DLD1 (cell line): ENCODE measurements around the gene TACC2.
"Not testable (repeated sequence)": the region's sequence is repeated elsewhere in the genome, so short reads cannot be mapped to it uniquely, and the experiment has no call there.

Experiments
- in situ Hi-C: cut with HindIII; loops from 2 replicates; pipeline ENCODE4 v1.10.0; 2017; ENCODE audit warnings: low sequenced_read_pairs

TACC2 gene

DNA sequence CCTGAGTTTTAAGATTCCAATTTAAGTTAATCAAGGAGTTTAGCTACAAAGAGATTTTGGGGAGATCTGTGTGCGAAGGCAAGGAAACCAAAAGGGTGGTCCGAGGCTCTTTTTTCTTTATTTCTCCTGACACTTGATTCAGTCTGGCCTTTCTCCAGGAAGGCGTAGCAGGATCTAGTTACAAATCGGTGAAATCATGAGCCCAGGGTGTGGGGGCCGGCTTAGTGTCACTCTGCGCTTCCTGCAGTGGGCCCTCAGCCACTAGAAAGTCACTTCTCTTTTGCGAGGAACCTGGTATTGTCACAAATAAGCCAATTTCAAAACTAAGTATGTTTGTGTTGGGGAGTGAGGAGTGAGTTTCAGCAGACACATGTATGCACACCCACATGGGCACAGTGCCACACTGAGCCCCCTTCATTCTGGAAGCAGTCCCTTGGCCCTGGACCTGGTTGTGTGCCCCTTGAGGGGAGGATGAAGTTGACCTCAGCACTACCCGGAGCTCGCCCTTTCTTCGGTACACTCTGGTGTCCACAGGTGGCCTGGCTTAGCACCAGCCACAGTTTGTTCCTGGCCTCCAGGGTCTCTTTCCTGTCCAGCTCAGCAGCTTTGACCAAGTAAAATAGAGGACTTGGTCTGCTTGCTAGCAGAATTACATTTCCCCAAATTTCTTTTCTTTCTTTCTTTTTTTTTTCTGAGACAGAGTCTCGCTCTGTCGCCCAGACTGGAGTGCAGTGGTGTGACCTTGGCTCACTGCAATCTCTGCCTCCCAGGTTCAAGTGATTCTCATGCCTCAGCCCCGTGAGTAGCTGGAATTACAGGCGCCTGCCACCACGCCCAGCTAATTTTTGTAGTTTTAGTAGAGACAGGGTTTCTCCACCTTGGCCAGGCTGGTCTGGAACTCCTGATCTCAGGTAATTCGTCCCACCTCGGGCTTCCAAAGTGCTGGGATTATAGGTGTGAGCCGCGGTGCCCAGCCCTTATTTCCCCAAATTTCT lies 198.2 kb downstream of the TACC2 start:
- in situ Hi-C loops = no loop called here

GRCh38 chr10:122188706-122189105 lies 199.7 kb downstream of the TACC2 start:
- in situ Hi-C loops = no loop called here

DNA sequence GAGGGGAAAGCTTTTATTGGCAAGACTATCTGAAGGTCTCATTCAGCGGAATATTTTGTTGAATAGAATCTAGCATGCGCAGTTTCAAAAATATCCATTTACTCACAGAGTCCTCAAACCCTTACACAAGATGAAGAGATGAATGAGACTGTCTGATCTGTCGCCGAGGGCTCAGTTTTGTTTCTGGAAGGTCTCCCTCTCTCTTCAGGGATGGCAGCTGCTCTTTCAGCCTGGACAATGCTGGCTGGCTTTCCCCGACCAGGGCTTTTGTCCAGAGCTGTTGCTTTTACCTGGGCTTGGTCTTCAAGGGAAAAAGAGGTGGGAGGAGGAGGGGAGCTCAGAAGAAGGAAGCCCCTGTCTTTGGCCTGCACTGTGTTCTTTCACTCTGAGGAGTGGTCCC lies 200.2 kb downstream of the TACC2 start:
- in situ Hi-C loops = no loop called here

GRCh38 chr10:122190176-122190943 lies 201.4 kb downstream of the TACC2 start:
- in situ Hi-C loops = no loop called here

DNA sequence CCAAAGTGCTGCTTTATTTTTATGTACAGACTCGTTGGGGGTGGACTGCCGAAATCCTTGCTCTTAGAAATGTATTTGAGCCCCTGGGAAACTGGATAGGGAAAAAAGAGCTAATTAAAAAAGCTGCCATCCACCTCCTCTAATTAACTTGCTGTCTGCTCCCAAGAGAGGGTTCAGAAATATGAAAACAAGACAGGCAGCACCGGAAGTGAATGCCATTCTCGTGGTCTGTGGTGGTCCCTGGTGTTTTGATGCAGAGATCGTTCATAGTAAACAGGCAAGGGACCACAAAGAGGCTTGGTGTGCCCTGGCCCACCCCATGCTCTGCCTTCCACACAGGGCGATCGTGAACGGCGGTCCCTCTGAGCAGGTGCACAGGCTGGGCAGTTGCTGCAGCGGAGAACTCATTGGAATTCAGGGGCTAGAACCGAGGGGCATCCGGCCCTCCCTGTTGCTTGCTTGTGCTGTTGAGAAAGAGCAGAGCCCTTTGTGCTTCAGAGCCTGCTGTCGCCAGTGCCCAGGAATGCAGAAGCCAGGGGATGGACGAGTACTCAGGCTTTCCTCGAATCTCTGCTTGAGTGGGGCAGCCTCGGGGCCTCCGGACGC lies 203.1 kb downstream of the TACC2 start:
- in situ Hi-C loops = no loop called here

DNA sequence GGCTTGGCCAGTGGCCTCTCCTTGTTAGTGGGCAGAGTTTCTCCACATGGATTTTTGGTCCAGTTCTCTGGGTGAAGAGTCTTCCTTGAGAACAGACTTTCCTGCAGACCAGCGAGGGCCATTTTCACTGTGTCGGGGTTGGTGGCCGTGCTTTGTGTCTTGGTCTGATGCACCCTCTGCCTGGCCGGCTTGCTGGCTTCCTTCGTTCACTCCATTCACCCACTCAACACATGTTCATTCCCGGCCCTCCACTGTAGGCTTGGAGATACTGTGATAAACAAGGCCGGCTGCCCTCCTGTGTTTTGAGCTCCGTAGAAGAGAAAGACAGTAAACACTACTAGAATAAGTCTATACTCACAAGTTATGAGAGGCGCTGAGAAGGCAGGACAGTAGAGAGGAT lies 205.3 kb downstream of the TACC2 start:
- in situ Hi-C loops = no loop called here

GRCh38 chr10:122196218-122196617 lies 207.3 kb downstream of the TACC2 start:
- in situ Hi-C loops = no loop called here

DNA sequence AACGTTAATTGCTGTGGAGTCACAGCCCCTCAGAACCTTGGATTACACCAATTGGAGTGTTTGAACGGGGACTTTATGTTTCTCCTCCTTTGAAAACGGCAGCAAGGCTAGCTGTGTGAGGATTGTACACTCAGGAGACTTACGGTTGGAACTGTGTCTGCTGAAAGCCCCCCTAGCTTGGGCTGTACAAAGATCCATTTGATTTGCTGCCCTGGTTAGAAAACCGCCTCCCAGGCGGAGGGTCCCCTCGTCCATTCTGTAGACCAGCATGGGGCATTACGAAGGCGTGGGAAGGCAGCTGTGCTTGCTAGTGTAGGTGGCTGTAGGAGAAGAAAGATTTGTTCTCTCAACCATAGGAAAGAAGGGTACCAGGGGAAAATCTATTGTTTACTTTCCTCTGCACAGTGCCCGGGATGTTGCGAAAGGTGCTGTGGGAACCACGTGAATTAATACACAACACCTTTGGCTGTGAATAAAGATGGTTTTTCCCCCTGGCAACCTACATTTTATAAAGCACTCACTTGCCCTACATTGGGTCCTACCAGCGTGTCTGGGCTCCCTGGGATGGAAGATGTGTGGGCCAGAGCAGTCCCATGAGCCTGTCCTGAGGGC lies 208.8 kb downstream of the TACC2 start:
- in situ Hi-C loops = no loop called here

- in situ Hi-C loops = no loop called here
Observed at GRCh38 chr10:122198631-122199030, 209.7 kb downstream of the TACC2 start.

DNA sequence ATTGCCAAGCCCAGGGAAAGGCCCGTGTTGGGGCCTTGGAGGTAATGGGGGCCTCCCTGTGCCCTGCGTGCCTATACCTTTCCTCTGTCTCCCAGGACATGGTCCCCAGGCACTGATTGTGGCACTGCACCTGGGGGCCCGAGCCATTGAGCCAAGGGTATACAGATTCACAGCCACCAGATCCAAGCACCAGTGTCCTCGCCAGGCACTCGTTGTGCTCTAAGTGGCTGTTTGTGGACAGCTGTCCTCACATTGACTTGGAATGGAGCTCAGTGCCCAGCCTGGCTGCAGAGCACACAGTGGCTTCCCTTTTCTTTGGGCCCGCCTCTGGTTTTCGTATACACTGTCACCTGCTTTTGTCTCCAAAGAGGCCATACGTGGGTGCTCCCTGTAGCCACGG lies 210.1 kb downstream of the TACC2 start:
- in situ Hi-C loops = no loop called here

DNA sequence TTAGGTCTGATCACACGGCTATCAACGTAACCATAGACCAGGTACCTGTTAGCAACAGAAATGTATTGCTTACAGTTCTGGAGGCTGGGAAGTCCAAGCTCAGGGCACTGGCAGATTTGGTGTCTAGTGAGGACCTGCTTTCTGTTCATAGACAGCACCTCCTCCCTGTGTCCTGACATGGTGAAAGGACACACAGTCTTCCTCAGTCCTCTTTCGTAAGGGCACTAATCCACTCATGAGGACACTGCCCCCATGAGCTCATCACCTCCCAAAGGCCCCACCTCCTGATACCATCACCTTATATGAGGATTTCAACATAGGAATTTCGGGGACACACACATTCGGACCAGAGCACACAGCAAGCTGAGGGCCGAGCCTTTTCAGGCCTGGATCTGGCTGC lies 210.7 kb downstream of the TACC2 start:
- in situ Hi-C loops = no loop called here

GRCh38 chr10:122201401-122201800 lies 212.4 kb downstream of the TACC2 start:
- in situ Hi-C loops = no loop called here

DNA sequence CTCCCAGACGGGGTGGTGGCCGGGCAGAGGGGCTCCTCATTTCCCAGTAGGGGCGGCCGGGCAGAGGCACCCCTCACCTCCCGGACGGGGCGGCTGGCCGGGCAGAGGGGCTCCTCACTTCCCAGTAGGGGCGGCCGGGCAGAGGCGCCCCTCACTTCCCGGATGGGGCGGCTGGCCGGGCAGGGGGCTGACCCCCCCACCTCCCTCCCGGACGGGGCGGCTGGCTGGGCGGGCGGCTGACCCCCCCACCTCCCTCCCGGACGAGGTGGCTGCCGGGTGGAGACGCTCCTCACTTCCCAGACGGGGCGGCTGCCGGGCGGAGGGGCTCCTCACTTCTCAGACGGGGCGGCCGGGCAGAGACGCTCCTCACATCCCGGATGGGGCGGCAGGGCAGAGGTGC lies 214.2 kb downstream of the TACC2 start:
- in situ Hi-C loops = not testable (repeated sequence)

GRCh38 chr10:122204691-122205489 lies 215.9 kb downstream of the TACC2 start:
- in situ Hi-C loops = no loop called here

- in situ Hi-C loops = no loop called here
Observed at GRCh38 chr10:122206471-122207065, 217.6 kb downstream of the TACC2 start.

DNA sequence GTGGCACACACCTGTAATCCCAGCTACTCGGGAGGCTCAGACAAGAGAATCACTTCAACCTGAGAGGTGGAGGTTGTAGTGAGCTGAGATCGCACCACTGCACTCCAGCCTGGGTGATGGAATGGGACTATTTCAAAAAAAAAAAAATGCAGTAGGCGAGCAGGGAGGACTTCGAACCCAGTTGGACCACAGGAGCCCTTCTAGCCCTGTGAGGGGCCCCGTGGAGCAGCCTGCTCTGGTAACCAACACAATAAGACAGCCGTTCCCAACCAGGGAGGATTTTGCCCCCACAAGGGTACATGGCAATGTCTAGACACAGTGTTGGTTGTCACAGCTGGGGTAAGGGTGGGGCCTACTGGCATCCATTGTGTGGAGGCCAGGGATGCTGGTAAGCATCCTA lies 218.2 kb downstream of the TACC2 start:
- in situ Hi-C loops = no loop called here

DNA sequence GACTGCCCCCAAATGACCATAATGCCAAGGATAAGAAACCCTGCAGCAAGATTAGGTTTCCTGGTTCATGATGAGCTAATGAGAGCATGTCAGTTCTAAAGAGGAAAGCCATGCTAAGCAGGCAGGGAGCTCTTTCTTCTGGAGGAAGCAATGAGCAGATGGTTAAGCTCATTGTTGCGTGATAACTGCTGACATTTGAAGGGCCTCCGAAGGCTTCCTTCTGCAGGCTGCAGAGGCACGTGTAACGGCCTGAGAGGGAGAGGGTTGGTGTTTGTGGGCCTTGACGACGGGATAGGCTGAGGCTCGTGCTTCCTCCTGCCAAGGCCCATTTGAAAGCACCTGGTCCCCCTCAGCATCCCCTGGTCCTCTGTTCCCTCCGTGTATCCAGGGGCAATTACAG lies 218.6 kb downstream of the TACC2 start:
- in situ Hi-C loops = no loop called here

- in situ Hi-C loops = no loop called here
Observed at GRCh38 chr10:122208571-122209430, 219.8 kb downstream of the TACC2 start.
